Renal cortical epithelial cell (primary cell): ENCODE data around the gene MACC1. TPM values are rescaled to one million over a fixed set of nuclear protein-coding genes. Genes with fewer than 3 reads are reported as not detected.
A peak's percentile ranks its signal among the peaks of the same experiment; 100 is the strongest.
"Not testable (repeated sequence)": the region's sequence is repeated elsewhere in the genome, so short reads cannot be mapped to it uniquely, and the experiment has no call there.

Experiments
- DNase-seq: peaks from one replicate; pipeline ENCODE4 v3.0.0-alpha.2; 2011; ENCODE audit warnings: low read depth
- total RNA-seq: library from RNA; depleted of rRNA; stranded (reverse); fragments of >200 nt; gene quantifications from 2 replicates; pipeline ENCODE4 v1.2.3, GENCODE V29; 2014

The MACC1 gene
- total RNA-seq, 1 donor from 2014 or later = 25.4 TPM

- not testable (repeated sequence) for DNase-seq
Measured at GRCh38 chr7:20207811-20208210, 9.4 kb downstream of the MACC1 start.

- DNase-seq = peak; percentile 82
Measured at GRCh38 chr7:20206104-20206896, 10.9 kb downstream of the MACC1 start.

GRCh38 chr7:20203316-20203715, 13.9 kb downstream of the MACC1 start:
- no peak for DNase-seq

GRCh38 chr7:20201380-20201779, 15.8 kb downstream of the MACC1 start:
- no peak for DNase-seq

GRCh38 chr7:20200971-20201370, 16.2 kb downstream of the MACC1 start:
- no peak for DNase-seq

- DNase-seq = peak; percentile 82
Measured at GRCh38 chr7:20200361-20200760, 16.8 kb downstream of the MACC1 start.

GRCh38 chr7:20199015-20199737, 18.0 kb downstream of the MACC1 start:
- DNase-seq = peak; percentile 97

- no peak for DNase-seq
Measured at GRCh38 chr7:20198260-20198659, 18.9 kb downstream of the MACC1 start.

GRCh38 chr7:20197837-20198236, 19.3 kb downstream of the MACC1 start:
- no peak for DNase-seq

- DNase-seq = no peak
Measured at GRCh38 chr7:20197125-20197748, 19.9 kb downstream of the MACC1 start.

- no peak for DNase-seq
Measured at GRCh38 chr7:20194343-20194995, 22.7 kb downstream of the MACC1 start.

- no peak for DNase-seq
Measured at GRCh38 chr7:20193873-20194272, 23.3 kb downstream of the MACC1 start.

- no peak for DNase-seq
Measured at GRCh38 chr7:20193242-20193777, 23.9 kb downstream of the MACC1 start.

GRCh38 chr7:20191391-20191869, 25.8 kb downstream of the MACC1 start:
- DNase-seq = no peak

GRCh38 chr7:20190560-20191390, 26.4 kb downstream of the MACC1 start:
- no peak for DNase-seq

GRCh38 chr7:20189852-20190251, 27.3 kb downstream of the MACC1 start:
- DNase-seq = no peak

- DNase-seq = no peak
Measured at GRCh38 chr7:20188567-20188966, 28.6 kb downstream of the MACC1 start.

GRCh38 chr7:20187850-20188249, 29.3 kb downstream of the MACC1 start:
- DNase-seq = not testable (repeated sequence)

- no peak for DNase-seq
Measured at GRCh38 chr7:20185988-20186387, 31.2 kb downstream of the MACC1 start.

GRCh38 chr7:20183086-20183485, 34.1 kb downstream of the MACC1 start:
- no peak for DNase-seq
